ENCODE data around the gene YIF1B. TPM values are rescaled to one million over a fixed set of nuclear protein-coding genes. Genes with fewer than 3 reads are reported as not detected.
"Not testable (repeated sequence)": the region's sequence is repeated elsewhere in the genome, so short reads cannot be mapped to it uniquely, and the experiment has no call there.

YIF1B gene, protein sequence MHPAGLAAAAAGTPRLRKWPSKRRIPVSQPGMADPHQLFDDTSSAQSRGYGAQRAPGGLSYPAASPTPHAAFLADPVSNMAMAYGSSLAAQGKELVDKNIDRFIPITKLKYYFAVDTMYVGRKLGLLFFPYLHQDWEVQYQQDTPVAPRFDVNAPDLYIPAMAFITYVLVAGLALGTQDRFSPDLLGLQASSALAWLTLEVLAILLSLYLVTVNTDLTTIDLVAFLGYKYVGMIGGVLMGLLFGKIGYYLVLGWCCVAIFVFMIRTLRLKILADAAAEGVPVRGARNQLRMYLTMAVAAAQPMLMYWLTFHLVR
- 22.0 TPM for polyA plus RNA-seq
- long read RNA-seq, donor 1, transcript YIF1B-216 (8 exons, 1,181 nt) = major isoform, 5 of 11 reads
- long read RNA-seq, donor 1, partial matches to known transcripts = 0 of 11 reads
- long read RNA-seq, donor 1, other reads (novel, unspliced or antisense) = 0 of 11 reads
- long read RNA-seq, donor 2, transcript YIF1B-216 (8 exons, 1,181 nt) = major isoform, 8 of 21 reads
- long read RNA-seq, donor 2, partial matches to known transcripts = 6 of 21 reads
- long read RNA-seq, donor 2, other reads (novel, unspliced or antisense) = 0 of 21 reads
- long read RNA-seq, donor 3 = 0 reads
- long read RNA-seq, donor 4 = 0 reads
- long read RNA-seq, donor 5, transcript YIF1B-216 (8 exons, 1,181 nt) = major isoform, 7 of 9 reads
- long read RNA-seq, donor 5, partial matches to known transcripts = 0 of 9 reads
- long read RNA-seq, donor 5, other reads (novel, unspliced or antisense) = 0 of 9 reads
- long read RNA-seq, donor 6, transcript YIF1B-216 (8 exons, 1,181 nt) = major isoform, 9 of 17 reads
- long read RNA-seq, donor 6, partial matches to known transcripts = 6 of 17 reads
- long read RNA-seq, donor 6, other reads (novel, unspliced or antisense) = 0 of 17 reads
- long read RNA-seq, donor 7, transcript YIF1B-216 (8 exons, 1,181 nt) = major isoform, 5 of 9 reads
- long read RNA-seq, donor 7, partial matches to known transcripts = 0 of 9 reads
- long read RNA-seq, donor 7, other reads (novel, unspliced or antisense) = 0 of 9 reads
- long read RNA-seq, donor 8, partial matches to known transcripts = 0 of 4 reads
- long read RNA-seq, donor 8, other reads (novel, unspliced or antisense) = 0 of 4 reads
- long read RNA-seq, donor 9, partial matches to known transcripts = 8 of 17 reads
- long read RNA-seq, donor 9, other reads (novel, unspliced or antisense) = 0 of 17 reads
- long read RNA-seq, donor 10, transcript YIF1B-216 (8 exons, 1,181 nt) = major isoform, 10 of 13 reads
- long read RNA-seq, donor 10, partial matches to known transcripts = 0 of 13 reads
- long read RNA-seq, donor 10, other reads (novel, unspliced or antisense) = 0 of 13 reads
- long read RNA-seq, donor 11, partial matches to known transcripts = 0 of 5 reads
- long read RNA-seq, donor 11, other reads (novel, unspliced or antisense) = 0 of 5 reads

DNA sequence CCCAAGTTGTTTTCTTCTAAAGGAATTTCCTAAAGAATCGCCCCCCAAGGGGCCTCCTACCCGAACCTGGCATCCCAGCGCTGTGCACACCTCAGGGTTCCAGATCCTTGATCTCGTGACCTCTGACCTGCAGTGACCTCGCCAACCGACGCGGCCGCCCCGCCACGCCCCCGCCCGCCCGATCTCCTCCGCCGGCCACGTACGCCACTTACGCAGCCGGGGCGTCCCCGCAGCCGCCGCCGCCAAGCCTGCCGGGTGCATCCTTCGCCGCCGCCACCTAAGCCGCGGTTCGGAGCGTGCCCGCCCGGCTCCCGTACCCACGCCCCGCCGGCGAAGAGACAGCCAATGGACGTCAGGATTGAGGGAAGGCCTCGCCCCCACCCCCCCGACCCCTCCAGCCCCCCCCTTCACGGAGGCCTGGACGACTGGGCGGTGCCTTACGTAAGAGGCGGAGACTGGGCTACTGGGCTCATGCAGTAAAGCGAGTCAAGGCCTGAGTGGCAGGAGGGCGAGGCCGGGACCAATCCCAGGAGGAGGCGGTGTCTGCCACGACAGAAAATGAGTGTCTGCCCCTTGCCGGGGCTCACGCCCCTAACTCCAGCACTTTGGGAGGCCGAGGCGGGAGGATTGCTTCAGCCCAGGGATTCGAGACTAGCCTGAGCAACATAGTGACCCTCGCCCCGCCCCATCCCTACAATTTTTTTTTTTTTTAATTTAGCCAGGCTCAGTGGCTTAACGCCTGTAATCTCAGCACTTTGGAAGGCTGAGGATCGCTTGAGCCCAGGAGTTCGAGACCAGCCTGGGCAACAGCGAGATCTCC is at the start of gene YIF1B:
Gene YIF1B, minus strand, starts transcription at position 291 of the 820 bp plus-strand sequence. Its CDS starts 30 bp downstream, at position 261.
- no peaks in the 10 kb centered on the region for H3K36me3 ChIP-seq (ENCODE audit: control insufficient read depth, insufficient read depth, low read length)
- peaks cover 18% of the 10 kb centered on the region for H3K4me1 ChIP-seq (ENCODE audit: control insufficient read depth, insufficient read depth, low read length)
- peaks cover 26% of the 10 kb centered on the region for H3K27me3 ChIP-seq (ENCODE audit: control insufficient read depth, insufficient read depth, low read length)
- peak within 1 kb of the TSS; percentile 75 for H3K4me3 ChIP-seq (ENCODE audit: low read length)
- peak within 1 kb of the TSS; percentile 79 for H3K27ac ChIP-seq (ENCODE audit: low read length)
- no peaks in the 10 kb centered on the region for H3K9me3 ChIP-seq (ENCODE audit: control insufficient read depth, low read depth, low read length)
- no CpG with 5 or more reads among the region's 64 CpGs for WGBS (ENCODE audit: insufficient coverage, low lambda C conversion rate)
- DNase-seq = peak; percentile 95 to 97

DNA sequence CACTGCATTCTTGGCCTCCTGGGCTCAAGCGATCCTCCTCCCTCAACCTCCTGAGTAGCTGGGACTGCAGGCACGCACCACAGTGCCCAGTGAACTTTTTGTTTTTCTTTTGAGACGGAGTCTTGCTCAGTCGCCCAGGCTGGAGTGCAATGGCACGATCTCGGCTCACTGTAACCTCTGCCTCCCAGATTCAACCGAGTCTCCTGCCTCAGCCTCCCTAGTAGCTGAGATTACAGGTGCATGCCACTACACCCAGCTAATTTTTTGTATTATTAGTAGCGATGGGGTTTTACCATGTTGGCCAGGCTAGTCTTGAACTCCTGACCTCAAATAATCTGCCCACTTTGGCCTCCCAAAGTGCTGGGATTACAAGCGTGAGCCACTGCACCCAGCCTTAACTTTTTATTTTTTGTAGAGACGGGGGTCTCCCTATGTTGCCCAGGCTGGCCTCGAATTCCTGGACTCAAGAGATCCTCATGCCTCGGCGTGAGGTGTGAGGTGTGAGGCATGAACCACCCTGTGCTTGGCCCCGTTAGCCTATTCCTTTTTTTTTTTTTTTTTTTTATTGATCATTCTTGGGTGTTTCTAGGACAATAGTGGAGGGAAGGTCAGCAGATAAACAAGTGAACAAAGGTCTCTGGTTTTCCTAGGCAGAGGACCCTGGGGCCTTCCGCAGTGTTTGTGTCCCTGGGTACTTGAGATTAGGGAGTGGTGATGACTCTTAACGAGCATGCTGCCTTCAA is 47.4 kb upstream of the YIF1B start:
- not testable (repeated sequence) for H3K4me1 ChIP-seq (ENCODE audit: control insufficient read depth, insufficient read depth, low read length); H3K4me3 ChIP-seq (ENCODE audit: low read length); DNase-seq; H3K9me3 ChIP-seq (ENCODE audit: control insufficient read depth, low read depth, low read length); H3K36me3 ChIP-seq (ENCODE audit: control insufficient read depth, insufficient read depth, low read length); H3K27ac ChIP-seq (ENCODE audit: low read length)
- no CpG with 5 or more reads among the region's 16 CpGs for WGBS (ENCODE audit: insufficient coverage, low lambda C conversion rate)
- H3K27me3 ChIP-seq (ENCODE audit: control insufficient read depth, insufficient read depth, low read length) = peaks cover 37% of the 10 kb centered on the region

DNA sequence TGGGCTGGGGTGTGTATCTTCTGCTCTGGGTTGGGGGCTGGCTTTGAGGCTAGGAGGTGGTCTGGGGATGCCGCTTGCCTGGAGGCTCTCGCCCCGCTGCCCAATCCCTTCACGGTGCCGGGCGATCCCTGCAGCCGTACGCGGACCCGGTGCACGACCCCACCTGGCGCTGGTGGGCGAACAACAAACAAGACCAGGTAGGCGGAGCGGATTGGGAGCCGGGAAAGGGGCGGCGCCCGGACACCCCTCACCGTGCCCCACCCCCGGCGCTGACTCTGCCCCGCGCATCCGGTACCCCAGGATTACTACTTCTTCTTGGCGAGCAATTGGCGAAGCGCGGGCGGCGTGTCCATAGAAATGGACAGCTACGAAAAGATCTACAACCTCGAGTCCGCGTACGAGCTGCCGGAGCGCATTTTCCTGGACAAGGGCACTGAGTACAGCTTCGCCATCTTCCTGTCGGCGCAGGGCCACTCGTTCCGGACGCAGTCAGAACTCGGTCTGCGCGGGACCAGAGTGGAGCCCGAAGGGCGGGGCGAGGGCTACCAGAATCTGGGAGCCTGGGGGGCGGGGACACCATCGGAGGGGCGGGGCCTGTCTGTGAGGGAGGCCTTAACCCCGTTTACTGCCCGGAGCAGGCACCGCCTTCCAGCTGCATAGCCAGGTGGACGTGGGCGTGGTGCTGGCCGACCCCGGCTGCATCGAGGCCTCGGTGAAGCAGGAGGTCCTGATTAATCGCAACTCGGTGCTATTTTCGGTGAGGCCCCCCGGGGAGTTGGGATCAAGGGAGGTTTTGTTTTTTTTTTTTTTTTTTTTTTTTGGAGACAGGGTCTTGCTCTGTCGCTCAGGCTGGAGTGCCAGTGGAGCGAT is 46.6 kb upstream of the YIF1B start:
- H3K4me1 ChIP-seq (ENCODE audit: control insufficient read depth, insufficient read depth, low read length) = peaks cover 9% of the 10 kb centered on the region
- no CpG with 5 or more reads among the region's 68 CpGs for WGBS (ENCODE audit: insufficient coverage, low lambda C conversion rate)
- peaks cover 4% of the 10 kb centered on the region for H3K9me3 ChIP-seq (ENCODE audit: control insufficient read depth, low read depth, low read length)
- peak overlapping the region; percentile 55 for H3K4me3 ChIP-seq (ENCODE audit: low read length)
- DNase-seq = peak; percentile 29 to 57
- peaks cover 41% of the 10 kb centered on the region for H3K27me3 ChIP-seq (ENCODE audit: control insufficient read depth, insufficient read depth, low read length)
- no peak overlapping the region for H3K27ac ChIP-seq (ENCODE audit: low read length)
- H3K36me3 ChIP-seq (ENCODE audit: control insufficient read depth, insufficient read depth, low read length) = no peaks in the 10 kb centered on the region

GRCh38 chr19:38361633-38362075 is 45.9 kb upstream of the YIF1B start:
- peak overlapping the region; percentile 55 for H3K4me3 ChIP-seq (ENCODE audit: low read length)

GRCh38 chr19:38360839-38361631 is 45.3 kb upstream of the YIF1B start:
- Histone ChIP-seq H3K4me1 (ENCODE audit: control insufficient read depth, insufficient read depth, low read length) (peaks cover 9% of the 10 kb centered on the region), H3K4me3 (ENCODE audit: low read length) (peak overlapping the region; percentile 40), H3K27me3 (ENCODE audit: control insufficient read depth, insufficient read depth, low read length) (peaks cover 53% of the 10 kb centered on the region), H3K27ac (ENCODE audit: low read length) (no peak overlapping the region), H3K9me3 (ENCODE audit: control insufficient read depth, low read depth, low read length) (peaks cover 4% of the 10 kb centered on the region), H3K36me3 (ENCODE audit: control insufficient read depth, insufficient read depth, low read length) (no peaks in the 10 kb centered on the region)
- no CpG with 5 or more reads among the region's 23 CpGs for WGBS (ENCODE audit: insufficient coverage, low lambda C conversion rate)
- no peak for DNase-seq

More at GRCh38 chr19:38361633-38362075, 45.9 kb upstream of the YIF1B start:
- no peak overlapping the region for H3K27ac ChIP-seq (ENCODE audit: low read length)
- WGBS (ENCODE audit: insufficient coverage, low lambda C conversion rate) = no CpG with 5 or more reads among the region's 37 CpGs
- H3K36me3 ChIP-seq (ENCODE audit: control insufficient read depth, insufficient read depth, low read length) = no peaks in the 10 kb centered on the region
- H3K9me3 ChIP-seq (ENCODE audit: control insufficient read depth, low read depth, low read length) = peaks cover 4% of the 10 kb centered on the region
- H3K4me1 ChIP-seq (ENCODE audit: control insufficient read depth, insufficient read depth, low read length) = peaks cover 9% of the 10 kb centered on the region
- DNase-seq = peak; percentile 32 to 71
- H3K27me3 ChIP-seq (ENCODE audit: control insufficient read depth, insufficient read depth, low read length) = peaks cover 47% of the 10 kb centered on the region

DNA sequence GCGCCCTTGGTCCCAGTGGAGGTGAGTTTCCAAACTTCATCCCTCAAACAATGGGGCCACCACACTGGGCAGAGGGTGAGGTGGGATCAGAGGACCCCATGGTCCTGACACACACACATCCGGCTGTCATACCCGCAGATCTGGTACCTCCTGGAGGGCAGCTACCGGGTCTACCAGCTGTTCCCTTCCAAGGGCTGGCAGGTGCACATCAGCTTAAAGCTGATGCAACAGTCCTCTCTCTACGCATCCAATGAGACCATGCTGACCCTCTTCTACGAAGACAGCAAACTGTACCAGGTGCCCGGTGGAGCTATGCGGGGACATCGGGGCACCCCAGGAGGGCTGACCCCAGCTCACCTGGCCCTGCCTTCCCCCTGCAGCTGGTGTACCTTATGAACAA is 44.6 kb upstream of the YIF1B start:
- no CpG with 5 or more reads among the region's 9 CpGs for whole genome bisulfite sequencing (ENCODE audit: insufficient coverage, low lambda C conversion rate)
- Histone ChIP-seq H3K27ac (ENCODE audit: low read length) (no peak overlapping the region), H3K27me3 (ENCODE audit: control insufficient read depth, insufficient read depth, low read length) (peaks cover 56% of the 10 kb centered on the region), H3K4me3 (ENCODE audit: low read length) (no peak overlapping the region), H3K36me3 (ENCODE audit: control insufficient read depth, insufficient read depth, low read length) (no peaks in the 10 kb centered on the region), H3K4me1 (ENCODE audit: control insufficient read depth, insufficient read depth, low read length) (peaks cover 9% of the 10 kb centered on the region), H3K9me3 (ENCODE audit: control insufficient read depth, low read depth, low read length) (peaks cover 4% of the 10 kb centered on the region)
- no peak for DNase-seq

DNA sequence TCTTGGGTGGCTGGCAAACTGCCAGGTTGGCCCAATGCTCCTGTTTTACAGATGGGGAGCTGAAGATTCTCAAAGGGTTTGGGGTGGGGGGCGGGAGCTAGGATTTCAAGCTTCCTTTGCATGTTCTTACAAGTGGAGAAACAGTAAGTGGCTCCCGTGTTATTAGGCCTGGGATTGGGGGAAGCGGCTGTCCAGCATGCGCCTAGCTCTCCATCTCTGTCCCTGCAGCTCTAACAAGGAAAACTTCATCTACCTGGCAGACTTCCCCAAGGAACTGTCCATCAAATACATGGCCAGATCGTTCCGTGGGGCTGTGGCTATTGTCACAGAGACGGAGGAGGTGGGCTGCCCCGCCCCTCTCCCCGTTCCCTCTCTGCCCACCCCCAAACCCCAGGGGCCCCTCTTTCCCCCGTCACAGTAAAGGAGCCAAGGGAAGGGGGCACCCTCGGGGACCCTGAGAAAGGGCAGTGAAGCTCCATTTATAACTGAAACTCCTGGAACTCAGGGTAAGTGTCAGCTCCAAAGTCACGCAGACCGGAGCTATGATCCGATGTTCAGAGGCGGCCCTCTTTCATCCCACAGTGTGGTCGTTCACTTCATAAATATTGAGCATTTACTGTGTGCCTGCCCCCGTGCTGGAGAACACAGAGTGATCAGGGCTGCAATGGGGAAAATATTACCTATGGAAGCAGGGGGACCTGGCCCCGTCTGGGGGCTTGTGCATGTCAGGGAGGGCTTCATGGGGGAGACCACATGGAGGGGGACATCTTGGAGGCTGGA is 43.7 kb upstream of the YIF1B start:
- peaks cover 60% of the 10 kb centered on the region for H3K27me3 ChIP-seq (ENCODE audit: control insufficient read depth, insufficient read depth, low read length)
- DNase-seq = no peak
- no peak overlapping the region for H3K27ac ChIP-seq (ENCODE audit: low read length)
- H3K9me3 ChIP-seq (ENCODE audit: control insufficient read depth, low read depth, low read length) = peaks cover under 1% of the 10 kb centered on the region
- WGBS (ENCODE audit: insufficient coverage, low lambda C conversion rate) = no CpG with 5 or more reads among the region's 18 CpGs
- no peaks in the 10 kb centered on the region for H3K36me3 ChIP-seq (ENCODE audit: control insufficient read depth, insufficient read depth, low read length)
- peaks cover 9% of the 10 kb centered on the region for H3K4me1 ChIP-seq (ENCODE audit: control insufficient read depth, insufficient read depth, low read length)
- H3K4me3 ChIP-seq (ENCODE audit: low read length) = no peak overlapping the region
